Skeletal muscle cell (primary cell): ENCODE measurements around the gene CRCP.
"Not testable (repeated sequence)": the region's sequence is repeated elsewhere in the genome, so short reads cannot be mapped to it uniquely, and the experiment has no call there.

ENCODE experiments used
- DNase-seq: peaks from one replicate; pipeline ENCODE4 v3.0.0-alpha.2; 2010; ENCODE audit warnings: low read depth
- H3K4me3 ChIP-seq: 2 replicates; pipeline ENCODE4 v1.5.1; 2011; ENCODE audit warnings: low read depth, mild to moderate bottlenecking, control low read depth, low read length, moderate library complexity

The CRCP gene

GRCh38 chr7:66114743-66115649 is at the start of gene CRCP:
CRCP (plus strand) TSS chr7:66114847; CDS start chr7:66114963, 116 bp downstream.
- peak within 1 kb of the TSS; percentile 70 for H3K4me3 ChIP-seq
- DNase-seq, result peak; percentile 39

DNA sequence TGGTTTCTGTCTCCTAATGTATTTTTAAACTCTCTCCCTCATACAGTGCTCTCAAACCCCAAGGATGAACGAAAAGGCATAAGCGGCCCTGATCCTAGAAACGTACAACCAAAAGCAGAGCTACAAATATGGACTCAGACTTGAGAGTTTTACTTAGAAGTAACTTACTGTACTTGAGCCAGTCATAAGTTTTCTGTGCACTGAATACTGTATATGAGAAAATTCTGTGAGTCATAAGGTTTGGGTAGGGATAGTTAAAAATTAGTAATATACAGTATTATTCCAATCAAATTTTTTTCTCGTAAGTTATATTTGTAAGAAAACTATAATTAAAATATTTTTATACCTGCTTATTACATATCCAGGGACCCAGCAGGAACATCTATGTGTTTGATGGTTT is 44.9 kb upstream of the CRCP start:
- H3K4me3 ChIP-seq, result no peak overlapping the region
- DNase-seq, result no peak

- DNase-seq, result no peak
- H3K4me3 ChIP-seq, result no peak overlapping the region
Measured at GRCh38 chr7:66070222-66070621, 44.4 kb upstream of the CRCP start.

- not testable (repeated sequence) for H3K4me3 ChIP-seq, DNase-seq
Measured at GRCh38 chr7:66072208-66072607, 42.4 kb upstream of the CRCP start.

DNA sequence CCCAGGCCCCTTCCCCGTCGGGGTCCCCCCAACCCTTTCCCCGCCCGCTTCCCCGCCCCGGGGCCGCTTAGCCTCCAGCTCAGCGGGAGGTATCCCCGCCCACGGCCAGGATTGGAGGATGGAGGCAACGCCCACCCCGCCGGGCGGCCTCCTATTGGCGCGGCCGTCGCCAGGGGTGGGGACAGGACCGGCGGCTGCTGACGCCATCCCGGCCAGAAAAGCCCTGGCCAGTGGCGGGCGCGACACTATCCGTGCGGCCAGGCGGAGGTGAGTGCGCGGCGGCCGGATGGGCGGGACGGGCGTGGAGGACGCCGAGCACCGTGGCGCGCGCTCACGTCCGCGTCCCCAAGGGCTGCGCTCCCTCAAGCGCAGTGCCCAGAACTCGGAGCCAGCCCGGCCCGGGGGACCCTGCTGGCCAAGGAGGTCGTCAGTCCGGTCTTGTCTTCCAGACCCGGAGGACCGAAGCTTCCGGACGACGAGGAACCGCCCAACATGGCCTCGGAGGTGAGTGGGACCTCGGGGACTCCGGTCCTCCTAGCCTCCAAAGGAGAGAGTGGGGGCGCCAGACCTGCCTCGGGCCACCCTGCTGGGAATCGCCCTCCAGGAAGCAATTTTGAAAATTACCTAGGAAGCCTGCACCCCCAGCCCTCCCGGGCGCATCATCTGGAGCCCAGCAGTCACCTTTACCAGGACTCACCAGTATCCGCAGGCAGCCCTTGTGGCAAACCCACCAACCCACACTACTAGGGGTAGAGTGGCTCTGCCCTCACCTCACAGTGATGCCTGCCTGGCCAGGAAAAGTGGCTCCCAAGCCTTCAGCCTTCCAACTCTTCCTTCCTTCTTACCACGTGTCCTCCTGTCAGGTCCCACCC is 38.8 kb upstream of the CRCP start, which contains the start of gene ASL:
Gene ASL (plus strand): TSS at position 230 of the 872 bp plus-strand sequence. CDS start 263 bp downstream, at position 493.
- peak within 1 kb of the TSS; percentile 95 for H3K4me3 ChIP-seq
- DNase-seq, result peak; percentile 63

DNA sequence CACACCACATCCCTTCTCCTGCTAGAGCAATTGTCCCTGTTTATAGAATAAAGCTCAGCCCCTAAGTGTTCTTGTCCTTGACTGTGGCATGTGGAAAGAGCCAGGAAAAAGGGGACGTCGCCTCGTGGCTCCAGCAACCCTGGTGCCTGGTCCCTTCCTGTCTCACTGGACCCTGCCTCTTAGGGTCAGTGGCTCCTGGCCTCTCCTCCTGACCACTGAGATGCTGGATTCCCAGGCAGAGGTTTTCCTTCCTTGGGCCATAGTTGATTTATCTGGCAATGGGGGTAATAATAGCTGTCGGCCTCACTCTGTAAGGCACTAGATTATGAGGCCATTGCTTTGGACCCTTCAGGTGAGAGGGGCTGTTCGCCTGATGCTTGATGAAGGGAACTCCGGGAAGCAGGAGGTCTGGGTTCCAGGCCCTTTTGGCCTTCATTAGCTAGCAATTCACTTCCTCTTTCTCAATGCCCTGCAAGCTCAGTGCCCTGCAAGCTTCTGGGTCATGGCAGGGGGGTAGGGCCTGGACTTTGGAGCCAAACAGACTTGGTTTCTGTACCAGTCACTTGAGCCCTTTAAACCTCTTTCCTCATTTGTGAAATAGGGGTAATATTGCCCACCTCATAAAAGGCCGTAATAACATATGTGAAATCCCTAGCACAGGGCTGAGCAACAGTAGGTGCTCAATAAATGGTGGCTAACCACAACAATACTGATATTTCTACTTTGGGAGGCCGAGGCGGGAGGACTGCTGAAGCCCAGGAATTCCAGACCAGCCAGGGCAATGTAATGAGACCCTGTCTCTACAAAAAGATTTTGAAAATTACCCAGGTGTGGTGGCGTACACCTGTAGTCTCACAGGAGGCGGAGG is 38.0 kb upstream of the CRCP start:
- peak overlapping the region; percentile 95 for H3K4me3 ChIP-seq
- no peak for DNase-seq

- DNase-seq, result no peak
- no peak overlapping the region for H3K4me3 ChIP-seq
Measured at GRCh38 chr7:66078067-66078466, 36.6 kb upstream of the CRCP start.

GRCh38 chr7:66082083-66082482 is 32.6 kb upstream of the CRCP start:
- no peak overlapping the region for H3K4me3 ChIP-seq

GRCh38 chr7:66082886-66083415 is 31.7 kb upstream of the CRCP start:
- H3K4me3 ChIP-seq, result no peak overlapping the region
- no peak for DNase-seq

More at GRCh38 chr7:66082083-66082482, 32.6 kb upstream of the CRCP start:
- no peak for DNase-seq

DNA sequence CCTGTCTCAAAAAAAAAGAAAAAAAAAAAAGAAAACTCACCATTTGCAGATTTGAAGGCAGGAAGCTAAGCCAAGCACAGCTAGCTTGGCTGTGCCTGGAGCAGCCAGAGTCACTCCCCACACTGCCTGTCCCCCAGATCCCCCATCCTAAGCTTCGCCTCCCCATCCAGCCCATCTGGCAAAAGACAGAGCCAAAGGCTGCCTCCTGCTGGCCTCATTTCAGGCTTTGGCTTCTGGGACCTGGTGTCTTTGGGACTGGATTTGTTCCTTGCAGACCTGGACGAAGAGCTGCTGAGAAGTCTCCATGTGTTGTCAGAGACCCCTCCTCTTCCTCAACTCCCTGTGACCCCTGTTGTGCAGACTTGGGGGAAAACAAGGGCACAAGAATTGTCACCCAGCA is 31.0 kb upstream of the CRCP start:
- DNase-seq, result no peak
- no peak overlapping the region for H3K4me3 ChIP-seq

GRCh38 chr7:66088861-66089838 is 25.5 kb upstream of the CRCP start:
- DNase-seq, result no peak
- no peak overlapping the region for H3K4me3 ChIP-seq

DNA sequence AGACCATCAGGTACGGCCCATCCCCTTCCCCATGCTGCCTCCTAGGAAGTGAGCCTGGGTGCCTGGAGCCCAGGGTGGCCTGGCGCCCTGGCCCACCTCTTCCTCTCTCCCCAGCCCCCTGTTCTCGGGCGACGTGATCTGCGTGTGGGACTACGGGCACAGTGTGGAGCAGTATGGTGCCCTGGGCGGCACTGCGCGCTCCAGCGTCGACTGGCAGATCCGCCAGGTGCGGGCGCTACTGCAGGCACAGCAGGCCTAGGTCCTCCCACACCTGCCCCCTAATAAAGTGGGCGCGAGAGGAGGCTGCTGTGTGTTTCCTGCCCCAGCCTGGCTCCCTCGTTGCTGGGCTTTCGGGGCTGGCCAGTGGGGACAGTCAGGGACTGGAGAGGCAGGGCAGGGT is 22.0 kb upstream of the CRCP start:
- H3K4me3 ChIP-seq, result no peak overlapping the region
- DNase-seq, result no peak

GRCh38 chr7:66095010-66095409 is 19.6 kb upstream of the CRCP start:
- H3K4me3 ChIP-seq, result no peak overlapping the region
- DNase-seq, result no peak

DNA sequence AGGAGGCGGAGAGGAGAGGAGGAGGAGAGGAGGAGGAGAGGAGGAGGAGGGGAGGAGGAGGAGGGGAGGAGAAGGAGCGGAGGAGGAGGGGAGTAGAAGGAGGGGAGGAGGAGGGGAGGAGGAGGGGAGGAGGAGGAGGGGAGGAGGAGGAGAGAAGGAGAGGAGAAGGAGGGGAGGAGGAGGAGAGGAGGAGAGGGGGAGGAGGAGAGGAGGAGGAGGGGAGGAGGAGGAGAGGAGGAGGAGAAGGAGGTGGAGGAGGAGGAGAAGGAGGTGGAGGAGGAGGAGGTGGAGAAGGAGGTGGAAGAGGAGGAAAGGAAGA is 15.5 kb upstream of the CRCP start:
- DNase-seq, result no peak
- no peak overlapping the region for H3K4me3 ChIP-seq

GRCh38 chr7:66099551-66100407 is 14.9 kb upstream of the CRCP start:
- peak overlapping the region; percentile 45 for H3K4me3 ChIP-seq
- DNase-seq, result peak; percentile 81

DNA sequence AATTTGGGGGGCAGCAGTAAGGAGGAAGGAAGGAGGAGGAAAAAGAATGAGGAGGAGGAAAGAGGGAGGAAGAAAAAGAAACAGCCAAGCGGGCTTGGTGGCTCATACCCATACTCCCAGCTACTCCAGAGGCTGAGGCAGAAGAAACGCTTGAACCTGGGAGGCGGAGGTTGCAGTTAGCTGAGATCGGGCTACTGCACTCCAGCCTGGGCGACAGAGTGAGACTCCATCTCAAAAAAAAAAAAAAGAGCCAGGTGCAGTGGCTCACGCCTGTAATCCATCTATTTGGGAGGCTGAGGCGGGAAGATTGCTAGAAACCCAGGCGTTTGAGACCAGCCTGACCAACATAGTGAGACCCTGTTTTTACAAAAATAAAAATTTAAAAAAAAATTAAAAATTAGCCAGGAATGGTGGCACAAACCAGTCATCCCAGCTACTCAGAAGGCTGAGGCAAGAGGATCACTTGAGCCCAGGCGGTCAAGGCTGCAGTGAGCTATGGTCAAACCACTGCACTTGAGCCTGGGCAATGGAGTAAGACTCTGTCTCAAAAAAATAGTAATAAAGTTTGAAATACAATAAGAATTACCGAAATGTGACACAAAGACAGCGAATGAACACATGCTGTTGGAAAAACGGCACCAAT is 14.1 kb upstream of the CRCP start:
- no peak for DNase-seq
- peak overlapping the region; percentile 45 for H3K4me3 ChIP-seq

DNA sequence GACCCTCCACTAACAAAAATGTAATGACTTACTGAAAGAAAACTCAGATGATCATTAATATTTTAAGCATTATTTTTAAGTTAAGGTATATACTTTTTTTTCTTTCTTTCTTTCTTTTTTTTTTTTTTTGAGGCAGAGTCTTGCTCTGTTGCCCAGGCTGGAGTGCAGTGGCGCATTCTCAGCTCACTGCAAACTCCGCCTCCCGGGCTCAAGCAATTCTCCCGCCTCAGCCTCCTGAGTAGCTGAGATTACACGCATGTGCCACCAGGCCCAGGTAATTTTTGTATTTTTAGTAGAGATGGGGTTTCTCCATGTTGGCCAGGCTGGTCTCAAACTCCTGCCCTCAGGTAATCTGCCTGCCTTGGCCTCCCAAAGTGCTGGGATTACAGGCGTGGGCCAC is 12.5 kb upstream of the CRCP start:
- not testable (repeated sequence) for H3K4me3 ChIP-seq, DNase-seq
